ENCODE data around the gene AQP9. TPM values are rescaled to one million over a fixed set of nuclear protein-coding genes. Genes with fewer than 3 reads are reported as not detected.

Gene AQP9
- total and polyA plus RNA-seq, 2 experiments from 2014 or later: 0.57 to 0.60 TPM

GRCh38 chr15:58139276-58139988 lies 1.3 kb downstream of the AQP9 start:
- Histone ChIP-seq H3K4me1 (ENCODE audit: insufficient read depth) (no peaks in the 10 kb centered on the region), H4K20me1 (ENCODE audit: insufficient read depth, poor library complexity, severe bottlenecking) (no peaks in the 10 kb centered on the region), H3K27ac (no peak overlapping the region), H3K9me2 (replicated peaks; ENCODE audit: insufficient read depth) (no peaks in the 10 kb centered on the region), H3K4me3 (no peak overlapping the region), H3K9me3 (ENCODE audit: low read depth) (no peaks in the 10 kb centered on the region), H3K36me3 (replicated peaks; ENCODE audit: insufficient read depth, low read depth) (no peaks in the 10 kb centered on the region), H3K4me2 (no peak overlapping the region), H3K27me3 (peaks cover 5% of the 10 kb centered on the region), H2AFZ (no peak overlapping the region), H3K79me2 (no peaks in the 10 kb centered on the region)
- TF ChIP-seq CTCF (IDR thresholded peaks at IDR 0.05; ENCODE audit: poor library complexity): no peak
- no peak for TF ChIP-seq EZH2 (IDR thresholded peaks at IDR 0.05; ENCODE audit: borderline replicate concordance)
- no peak for TF ChIP-seq EZH2phosphoT487 (IDR thresholded peaks at IDR 0.05; ENCODE audit: low read depth, severe bottlenecking, unreplicated experiment)
- WGBS (ENCODE audit: low lambda C conversion rate, missing lambda C conversion rate): 43% methylated on average over 5 of the region's 5 CpGs
- DNase-seq (ENCODE audit: low spot score): no peak

- Histone ChIP-seq H3K79me2 (no peaks in the 10 kb centered on the region), H3K4me2 (no peak overlapping the region), H3K36me3 (replicated peaks; ENCODE audit: insufficient read depth, low read depth) (no peaks in the 10 kb centered on the region), H4K20me1 (ENCODE audit: insufficient read depth, poor library complexity, severe bottlenecking) (no peaks in the 10 kb centered on the region), H3K9me2 (replicated peaks; ENCODE audit: insufficient read depth) (no peaks in the 10 kb centered on the region), H2AFZ (no peak overlapping the region), H3K9me3 (ENCODE audit: low read depth) (no peaks in the 10 kb centered on the region), H3K4me1 (ENCODE audit: insufficient read depth) (no peaks in the 10 kb centered on the region), H3K4me3 (no peak overlapping the region), H3K27me3 (peaks cover 5% of the 10 kb centered on the region), H3K27ac (no peak overlapping the region)
- TF ChIP-seq EZH2phosphoT487 (IDR thresholded peaks at IDR 0.05; ENCODE audit: low read depth, severe bottlenecking, unreplicated experiment) (no peak), EZH2 (IDR thresholded peaks at IDR 0.05; ENCODE audit: borderline replicate concordance) (no peak), CTCF (IDR thresholded peaks at IDR 0.05; ENCODE audit: poor library complexity) (no peak)
- no peak for DNase-seq (ENCODE audit: low spot score)
- 76% methylated on average over 3 of the region's 3 CpGs for WGBS (ENCODE audit: low lambda C conversion rate, missing lambda C conversion rate)
Observed at GRCh38 chr15:58139989-58140522, 1.9 kb downstream of the AQP9 start.

- DNase-seq (ENCODE audit: low spot score): no peak
- H3K27ac ChIP-seq: no peak overlapping the region
- no peak overlapping the region for H2AFZ ChIP-seq
Observed at GRCh38 chr15:58141894-58142293, 3.7 kb downstream of the AQP9 start.

More at GRCh38 chr15:58141894-58142293, 3.7 kb downstream of the AQP9 start:
- Histone ChIP-seq H3K79me2 (no peaks in the 10 kb centered on the region), H3K4me1 (ENCODE audit: insufficient read depth) (no peaks in the 10 kb centered on the region), H3K27me3 (peaks cover 5% of the 10 kb centered on the region), H3K9me3 (ENCODE audit: low read depth) (no peaks in the 10 kb centered on the region), H3K36me3 (replicated peaks; ENCODE audit: insufficient read depth, low read depth) (no peaks in the 10 kb centered on the region), H3K9me2 (replicated peaks; ENCODE audit: insufficient read depth) (no peaks in the 10 kb centered on the region), H3K4me3 (no peak overlapping the region), H4K20me1 (ENCODE audit: insufficient read depth, poor library complexity, severe bottlenecking) (no peaks in the 10 kb centered on the region), H3K4me2 (no peak overlapping the region)
- TF ChIP-seq EZH2phosphoT487 (IDR thresholded peaks at IDR 0.05; ENCODE audit: low read depth, severe bottlenecking, unreplicated experiment) (no peak), EZH2 (IDR thresholded peaks at IDR 0.05; ENCODE audit: borderline replicate concordance) (no peak), CTCF (IDR thresholded peaks at IDR 0.05; ENCODE audit: poor library complexity) (no peak)
- WGBS (ENCODE audit: low lambda C conversion rate, missing lambda C conversion rate): 85% methylated on average over 6 of the region's 6 CpGs

All from hepatocyte (in vitro differentiated cells).